HEK293 (cell line): ENCODE measurements around the gene IL11RA.

Experiments
- CTCF ChIA-PET: fragments of 350-600 bp; formaldehyde crosslinking; extraction: SDS; loops from one replicate; lab custom pipeline; 2021; ENCODE audit warnings: antibody characterized with exemption; lab: Yijun Ruan, JAX
- POLR2A ChIA-PET: fragments of 300-600 bp; formaldehyde crosslinking; extraction: SDS; loops from one replicate; lab custom pipeline; 2020; ENCODE audit warnings: antibody characterized with exemption, inconsistent platforms; lab: Yijun Ruan, JAX
- H3K27ac ChIP-seq: fragments of 200-500 bp; sonication (Bioruptor generic); 2 replicates; pipeline ENCODE4 v1.5.1; 2014; ENCODE audit warnings: low read depth, low read length, control low read depth, inconsistent platforms; ENCODE audit errors: extremely low read depth
- H3K36me3 ChIP-seq, 2 experiments: fragments of 200-500 bp in 1 of 2; sonication (Bioruptor generic) in 1 of 2; 1 replicate in 1 of 2; 2 replicates in 1 of 2; pipeline ENCODE4 v1.5.1; 2014 to 2017; ENCODE audit warnings: inconsistent platforms in 2 of 2, low read length in 2 of 2; ENCODE audit not compliant: control insufficient read depth in 2 of 2, insufficient read depth in 1 of 2
- H3K4me1 ChIP-seq: fragments of 200-500 bp; sonication (Bioruptor generic); 2 replicates; pipeline ENCODE4 v1.5.1; 2014; ENCODE audit warnings: mild to moderate bottlenecking, low read length, inconsistent platforms; ENCODE audit not compliant: control insufficient read depth, insufficient read depth
- H3K4me3 ChIP-seq: 2 replicates; pipeline ENCODE4 v1.5.1; 2011; ENCODE audit warnings: low read depth, mild to moderate bottlenecking, control low read depth, low read length, moderate library complexity
- H3K9me3 ChIP-seq: fragments of 200-500 bp; sonication (Bioruptor generic); 2 replicates; pipeline ENCODE4 v1.5.1; 2014; ENCODE audit warnings: low read depth, low read length, inconsistent platforms; ENCODE audit not compliant: control insufficient read depth, insufficient read depth
- AEBP2 ChIP-seq: fragments of 450-650 bp; formaldehyde crosslinking; IDR thresholded peaks from 2 replicates; pipeline ENCODE4 v1.5.1; 2016; ENCODE audit warnings: missing biosample characterization, missing genetic modification characterization, borderline replicate concordance
- KLF1 ChIP-seq: fragments of 450-650 bp; formaldehyde crosslinking; IDR thresholded peaks from 2 replicates; pipeline ENCODE4 v1.5.1; 2016; ENCODE audit warnings: missing biosample characterization, missing genetic modification characterization
- KLF8 ChIP-seq: fragments of 450-650 bp; formaldehyde crosslinking; IDR thresholded peaks from 2 replicates; pipeline ENCODE4 v1.5.1; 2016; ENCODE audit warnings: missing biosample characterization, missing genetic modification characterization
- PRDM10 ChIP-seq: fragments of 450-650 bp; formaldehyde crosslinking; IDR thresholded peaks from 2 replicates; pipeline ENCODE4 v1.5.1; 2016; ENCODE audit warnings: missing biosample characterization, missing genetic modification characterization
- PRDM6 ChIP-seq: fragments of 450-650 bp; formaldehyde crosslinking; IDR thresholded peaks from 2 replicates; pipeline ENCODE4 v1.5.1; 2017; ENCODE audit warnings: missing biosample characterization, missing genetic modification characterization
- SCRT1 ChIP-seq: fragments of 450-650 bp; formaldehyde crosslinking; IDR thresholded peaks from 2 replicates; pipeline ENCODE4 v1.5.1; 2016; ENCODE audit warnings: missing biosample characterization, missing genetic modification characterization, borderline replicate concordance
- ZBTB17 ChIP-seq: fragments of 450-650 bp; formaldehyde crosslinking; IDR thresholded peaks from 2 replicates; pipeline ENCODE4 v1.5.1; 2016; ENCODE audit warnings: missing biosample characterization, missing genetic modification characterization
- ZFHX2 ChIP-seq: fragments of 450-650 bp; formaldehyde crosslinking; conservative IDR thresholded peaks from 2 replicates; pipeline ENCODE4 v1.5.1; 2016; ENCODE audit warnings: missing biosample characterization, missing genetic modification characterization
- ZNF16 ChIP-seq: fragments of 450-650 bp; formaldehyde crosslinking; IDR thresholded peaks from 2 replicates; pipeline ENCODE4 v1.5.1; 2016; ENCODE audit warnings: low read depth, missing biosample characterization, missing genetic modification characterization
- ZNF214 ChIP-seq: fragments of 450-650 bp; formaldehyde crosslinking; IDR thresholded peaks from 2 replicates; pipeline ENCODE4 v1.5.1; 2017; ENCODE audit warnings: missing biosample characterization, mild to moderate bottlenecking, missing genetic modification characterization, borderline replicate concordance
- ZNF248 ChIP-seq: fragments of 450-650 bp; formaldehyde crosslinking; IDR thresholded peaks from 2 replicates; pipeline ENCODE4 v1.5.1; 2017; ENCODE audit warnings: missing biosample characterization, missing genetic modification characterization
- ZNF311 ChIP-seq: fragments of 450-650 bp; formaldehyde crosslinking; IDR thresholded peaks from 2 replicates; pipeline ENCODE4 v1.5.1; 2017; ENCODE audit warnings: missing biosample characterization, missing genetic modification characterization, borderline replicate concordance
- ZNF335 ChIP-seq: fragments of 450-650 bp; formaldehyde crosslinking; conservative IDR thresholded peaks from 2 replicates; pipeline ENCODE4 v1.5.1; 2016; ENCODE audit warnings: missing biosample characterization, missing genetic modification characterization
- ZNF514 ChIP-seq: fragments of 450-650 bp; formaldehyde crosslinking; IDR thresholded peaks from 2 replicates; pipeline ENCODE4 v1.5.1; 2016; ENCODE audit warnings: missing biosample characterization, missing genetic modification characterization
- ZNF521 ChIP-seq: fragments of 450-650 bp; formaldehyde crosslinking; IDR thresholded peaks from 2 replicates; pipeline ENCODE4 v1.5.1; 2017; ENCODE audit warnings: missing biosample characterization, mild to moderate bottlenecking, missing genetic modification characterization
- ZNF701 ChIP-seq: fragments of 450-650 bp; formaldehyde crosslinking; IDR thresholded peaks from 2 replicates; pipeline ENCODE4 v1.5.1; 2016; ENCODE audit warnings: missing biosample characterization, missing genetic modification characterization
- TF ChIP-seq, protein P1 (sequence below): fragments of 450-650 bp; formaldehyde crosslinking; IDR thresholded peaks from 2 replicates; pipeline ENCODE4 v1.5.1; 2017; ENCODE audit warnings: missing biosample characterization, missing genetic modification characterization
- TF ChIP-seq, protein P2 (sequence below): fragments of 450-650 bp; formaldehyde crosslinking; IDR thresholded peaks from 2 replicates; pipeline ENCODE4 v1.5.1; 2016; ENCODE audit warnings: missing biosample characterization, missing genetic modification characterization

IL11RA gene

GRCh38 chr9:34630402-34631154, 21.4 kb upstream of the IL11RA start:
- Histone ChIP-seq H3K27ac (no peak overlapping the region), H3K36me3 (peaks cover 0 to 10% of the 10 kb centered on the region in 2 experiments; a peak in 2 of 3 replicates), H3K9me3 (no peaks in the 10 kb centered on the region), H3K4me3 (no peak overlapping the region), H3K4me1 (no peaks in the 10 kb centered on the region; the same call in 1 of the 2 replicates)
- CTCF ChIA-PET, result interaction anchor here (0.7 to 3.2 kb wide), 7 partner anchors 10 to 227 kb away, joined by 3 to 18 read pairs (median 7); partner anchors contain the start of genes DCTN3 and RPP25L
- no peak for TF ChIP-seq ZNF701 (tag by site-specific recombination)
- TF ChIP-seq, protein P1, sequence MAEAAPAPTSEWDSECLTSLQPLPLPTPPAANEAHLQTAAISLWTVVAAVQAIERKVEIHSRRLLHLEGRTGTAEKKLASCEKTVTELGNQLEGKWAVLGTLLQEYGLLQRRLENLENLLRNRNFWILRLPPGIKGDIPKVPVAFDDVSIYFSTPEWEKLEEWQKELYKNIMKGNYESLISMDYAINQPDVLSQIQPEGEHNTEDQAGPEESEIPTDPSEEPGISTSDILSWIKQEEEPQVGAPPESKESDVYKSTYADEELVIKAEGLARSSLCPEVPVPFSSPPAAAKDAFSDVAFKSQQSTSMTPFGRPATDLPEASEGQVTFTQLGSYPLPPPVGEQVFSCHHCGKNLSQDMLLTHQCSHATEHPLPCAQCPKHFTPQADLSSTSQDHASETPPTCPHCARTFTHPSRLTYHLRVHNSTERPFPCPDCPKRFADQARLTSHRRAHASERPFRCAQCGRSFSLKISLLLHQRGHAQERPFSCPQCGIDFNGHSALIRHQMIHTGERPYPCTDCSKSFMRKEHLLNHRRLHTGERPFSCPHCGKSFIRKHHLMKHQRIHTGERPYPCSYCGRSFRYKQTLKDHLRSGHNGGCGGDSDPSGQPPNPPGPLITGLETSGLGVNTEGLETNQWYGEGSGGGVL (tag by site-specific recombination), result 0 out of 2 replicates have a peak, but pooled peaks have one; percentile 9
- peak; percentile 80 for TF ChIP-seq PRDM10 (tag by site-specific recombination)
- TF ChIP-seq ZNF16 (tag by site-specific recombination), result no peak
- no peak for TF ChIP-seq ZNF214
- no peak for TF ChIP-seq KLF8
- 0 out of 2 replicates have a peak, but pooled peaks have one; percentile 10 for TF ChIP-seq KLF1 (tag by site-specific recombination)
- TF ChIP-seq SCRT1 (tag by site-specific recombination), result no peak
- POLR2A ChIA-PET, result no interaction called here

DNA sequence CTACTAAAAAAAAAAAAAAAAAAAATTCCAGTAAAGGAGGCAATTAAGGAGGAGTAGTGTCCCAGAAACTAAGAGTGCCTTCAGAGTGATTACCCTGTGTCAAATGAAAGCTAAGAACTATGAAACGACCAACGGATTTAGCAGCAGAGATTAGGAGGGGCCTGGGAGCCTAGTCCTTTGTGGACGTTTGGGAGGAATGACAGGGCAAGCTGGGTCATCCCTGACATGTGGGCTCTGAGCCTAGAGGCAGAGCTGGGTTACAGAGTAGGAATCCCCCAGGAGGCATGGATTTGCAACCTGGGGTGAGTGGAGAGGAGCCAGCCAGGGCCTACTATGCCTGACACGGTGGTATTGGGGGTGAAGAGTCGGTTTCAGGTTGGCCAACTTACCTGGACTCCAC, 18.8 kb upstream of the IL11RA start:
- Histone ChIP-seq H3K4me1 (no peaks in the 10 kb centered on the region; the same call in 1 of the 2 replicates), H3K4me3 (no peak overlapping the region), H3K27ac (no peak overlapping the region), H3K36me3 (peaks cover 0 to 15% of the 10 kb centered on the region in 2 experiments; a peak in 2 of 3 replicates), H3K9me3 (no peaks in the 10 kb centered on the region)
- ChIA-PET CTCF (interaction anchor here (0.6 to 8.3 kb wide), 21 partner anchors 10 to 318 kb away, joined by 3 to 164 read pairs (median 5); partner anchors contain the start of genes DCTN3, GALT, IL11RA and RPP25L), POLR2A (interaction anchor here (0.6 to 7.0 kb wide), 9 partner anchors 13 to 464 kb away, joined by 3 to 90 read pairs (median 4); partner anchors contain the start of genes DCTN3, GALT and RPP25L)
- TF ChIP-seq ZNF521 (no peak), ZNF248 (no peak), ZNF311 (no peak)

- Histone ChIP-seq H3K36me3 (peaks cover 0 to 15% of the 10 kb centered on the region in 2 experiments; a peak in 2 of 3 replicates), H3K4me1 (no peaks in the 10 kb centered on the region), H3K4me3 (no peak overlapping the region), H3K9me3 (no peaks in the 10 kb centered on the region), H3K27ac (no peak overlapping the region)
- CTCF ChIA-PET, result interaction anchor here (0.5 to 8.3 kb wide), 44 partner anchors 11 to 1343 kb away, joined by 3 to 164 read pairs (median 4); partner anchors contain the start of genes DCTN3, GALT, IL11RA and RPP25L
- POLR2A ChIA-PET, result interaction anchor here (0.6 to 7.0 kb wide), 8 partner anchors 12 to 179 kb away, joined by 3 to 90 read pairs (median 6); partner anchors contain the start of genes DCTN3, GALT and RPP25L
- peak; percentile 79 for TF ChIP-seq ZBTB17 (tag by site-specific recombination)
- TF ChIP-seq ZFHX2 (tag by site-specific recombination), result no peak
- no peak for TF ChIP-seq PRDM6 (tag by site-specific recombination)
- no peak for TF ChIP-seq ZNF514 (tag by site-specific recombination)
- TF ChIP-seq ZNF335 (tag by site-specific recombination), result no peak
- no peak for TF ChIP-seq AEBP2 (tag by site-specific recombination)
- TF ChIP-seq, protein P2, sequence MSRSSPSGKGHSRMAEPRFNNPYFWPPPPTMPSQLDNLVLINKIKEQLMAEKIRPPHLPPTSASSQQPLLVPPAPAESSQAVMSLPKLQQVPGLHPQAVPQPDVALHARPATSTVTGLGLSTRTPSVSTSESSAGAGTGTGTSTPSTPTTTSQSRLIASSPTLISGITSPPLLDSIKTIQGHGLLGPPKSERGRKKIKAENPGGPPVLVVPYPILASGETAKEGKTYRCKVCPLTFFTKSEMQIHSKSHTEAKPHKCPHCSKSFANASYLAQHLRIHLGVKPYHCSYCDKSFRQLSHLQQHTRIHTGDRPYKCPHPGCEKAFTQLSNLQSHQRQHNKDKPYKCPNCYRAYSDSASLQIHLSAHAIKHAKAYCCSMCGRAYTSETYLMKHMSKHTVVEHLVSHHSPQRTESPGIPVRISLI (tag by site-specific recombination), result peak; percentile 56; the same call in 1 of the 2 replicates
Observed at GRCh38 chr9:34633851-34634550, 18.0 kb upstream of the IL11RA start.
